ENCODE data around the gene TRIO.
"Not testable (repeated sequence)": the region's sequence is repeated elsewhere in the genome, so short reads cannot be mapped to it uniquely, and the experiment has no call there.

TRIO gene

DNA sequence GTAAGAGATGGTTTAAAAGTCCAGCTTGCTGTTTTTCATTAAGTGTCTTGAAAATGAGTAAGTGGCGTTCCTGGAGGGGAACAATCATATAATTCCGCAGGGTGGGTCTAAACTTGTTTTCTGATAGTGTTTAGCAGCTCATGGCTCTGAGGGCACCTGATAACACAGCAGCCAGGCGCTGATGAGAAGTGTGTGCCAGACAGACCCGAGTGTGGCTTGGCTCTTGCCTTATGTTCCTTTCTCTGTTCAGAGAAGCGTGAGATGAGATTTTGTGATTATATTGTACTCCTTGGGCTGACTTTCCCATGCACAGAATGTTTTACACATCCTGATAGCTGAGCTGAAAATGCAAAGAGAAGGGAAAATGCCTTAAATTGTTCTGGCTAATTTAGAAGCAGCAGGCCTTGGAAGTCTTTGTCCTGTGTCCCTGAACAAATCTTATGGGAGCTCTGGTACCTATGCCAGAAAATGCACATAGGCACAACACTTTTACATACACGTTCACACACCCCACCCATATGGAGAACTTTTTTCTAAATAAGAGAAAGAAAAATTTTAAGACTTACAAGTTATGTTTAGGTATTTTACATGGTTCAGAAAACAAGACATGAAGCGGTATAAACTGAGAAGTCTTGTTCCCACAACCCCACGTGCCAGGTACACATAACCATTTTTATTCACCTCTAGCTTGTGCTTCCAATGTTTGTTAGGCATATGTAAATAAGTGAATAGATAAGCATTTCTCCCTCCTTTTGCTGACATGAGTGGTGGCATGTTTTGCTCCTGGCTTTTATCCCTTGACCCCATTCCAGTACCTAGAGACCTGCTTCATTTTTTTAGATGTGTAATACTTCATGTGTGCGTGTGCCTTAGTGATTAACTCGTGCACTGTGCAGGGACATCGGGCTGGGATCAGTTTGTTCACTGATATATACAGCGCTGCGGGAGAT is 286.2 kb downstream of the TRIO start:
- Histone ChIP-seq H3K4me3 (ENCODE audit: low read depth in 1 of 2, low read length in 1 of 2) (no peak overlapping the region), H3K36me3 (no peaks in the 10 kb centered on the region), H3K4me1 (ENCODE audit: control insufficient read depth in 1 of 2, insufficient read depth in 1 of 2, low read depth in 1 of 2, low read length in 1 of 2) (no peaks in the 10 kb centered on the region), H3K9me3 (no peaks in the 10 kb centered on the region), H3K27me3 (no peaks in the 10 kb centered on the region), H3K27ac (no peak overlapping the region)
- TF ChIP-seq, protein P1, sequence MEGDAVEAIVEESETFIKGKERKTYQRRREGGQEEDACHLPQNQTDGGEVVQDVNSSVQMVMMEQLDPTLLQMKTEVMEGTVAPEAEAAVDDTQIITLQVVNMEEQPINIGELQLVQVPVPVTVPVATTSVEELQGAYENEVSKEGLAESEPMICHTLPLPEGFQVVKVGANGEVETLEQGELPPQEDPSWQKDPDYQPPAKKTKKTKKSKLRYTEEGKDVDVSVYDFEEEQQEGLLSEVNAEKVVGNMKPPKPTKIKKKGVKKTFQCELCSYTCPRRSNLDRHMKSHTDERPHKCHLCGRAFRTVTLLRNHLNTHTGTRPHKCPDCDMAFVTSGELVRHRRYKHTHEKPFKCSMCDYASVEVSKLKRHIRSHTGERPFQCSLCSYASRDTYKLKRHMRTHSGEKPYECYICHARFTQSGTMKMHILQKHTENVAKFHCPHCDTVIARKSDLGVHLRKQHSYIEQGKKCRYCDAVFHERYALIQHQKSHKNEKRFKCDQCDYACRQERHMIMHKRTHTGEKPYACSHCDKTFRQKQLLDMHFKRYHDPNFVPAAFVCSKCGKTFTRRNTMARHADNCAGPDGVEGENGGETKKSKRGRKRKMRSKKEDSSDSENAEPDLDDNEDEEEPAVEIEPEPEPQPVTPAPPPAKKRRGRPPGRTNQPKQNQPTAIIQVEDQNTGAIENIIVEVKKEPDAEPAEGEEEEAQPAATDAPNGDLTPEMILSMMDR (IDR thresholded peaks at IDR 0.05): no peak

DNA sequence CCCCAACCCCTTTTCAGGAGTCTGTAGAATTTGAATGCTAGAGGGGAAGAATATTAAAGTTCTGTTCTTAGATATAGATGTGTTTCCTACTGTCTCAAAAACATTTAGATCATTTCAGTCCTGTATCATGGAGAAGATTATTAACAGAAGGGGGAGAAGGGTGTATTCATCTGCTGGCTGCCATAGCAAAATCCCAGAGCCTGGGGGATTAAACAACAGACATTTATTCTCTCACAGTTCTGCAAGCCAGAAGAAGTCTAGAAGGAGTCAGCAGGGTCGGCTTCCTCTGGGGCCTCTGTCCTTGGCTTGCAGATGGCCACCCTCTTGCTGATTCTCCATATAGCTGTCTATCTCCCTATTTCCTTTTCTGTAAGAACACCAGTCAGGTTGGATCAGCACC is 288.4 kb downstream of the TRIO start:
- Histone ChIP-seq H3K4me3 (ENCODE audit: low read depth in 1 of 2, low read length in 1 of 2) (no peak overlapping the region), H3K27me3 (no peaks in the 10 kb centered on the region), H3K9me3 (no peaks in the 10 kb centered on the region), H3K4me1 (ENCODE audit: control insufficient read depth in 1 of 2, insufficient read depth in 1 of 2, low read depth in 1 of 2, low read length in 1 of 2) (no peaks in the 10 kb centered on the region), H3K36me3 (no peaks in the 10 kb centered on the region), H3K27ac (no peak overlapping the region)
- TF ChIP-seq, protein P1 (IDR thresholded peaks at IDR 0.05): no peak

DNA sequence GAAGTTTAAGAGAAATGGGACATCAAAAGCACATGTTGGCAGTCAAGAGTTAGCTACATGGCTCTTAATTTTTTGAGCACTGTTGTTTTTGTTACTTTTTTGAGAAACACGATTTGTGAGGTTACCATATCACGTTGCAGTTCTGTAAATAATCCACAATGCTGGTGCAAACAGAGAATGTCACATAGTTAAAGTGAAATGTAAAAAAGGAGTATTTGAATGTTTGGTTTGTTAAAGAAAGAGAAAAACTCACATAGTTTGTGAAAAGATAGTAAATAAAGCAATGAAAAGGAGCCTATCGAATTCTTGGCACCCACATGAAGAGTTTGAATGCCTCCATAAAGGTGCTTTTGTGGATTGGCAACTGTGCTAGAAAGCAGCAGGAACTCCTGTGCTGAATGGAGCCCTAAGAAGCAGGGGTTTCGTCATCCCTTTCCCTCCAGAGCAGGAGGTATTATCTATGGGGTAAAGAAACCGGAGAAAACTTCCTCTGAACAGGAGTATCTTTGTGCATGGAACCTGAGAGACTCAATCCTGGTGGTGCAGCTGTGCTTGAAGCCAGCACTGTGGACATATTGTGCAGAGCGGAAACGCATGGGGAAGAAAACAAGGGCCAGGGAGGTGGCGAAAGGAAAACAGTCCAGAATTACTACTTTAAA is 289.9 kb downstream of the TRIO start:
- TF ChIP-seq, protein P1 (IDR thresholded peaks at IDR 0.05): no peak
- H3K4me3 ChIP-seq (ENCODE audit: low read depth in 1 of 2, low read length in 1 of 2): no peak overlapping the region
- peaks cover under 1 to 5% of the 10 kb centered on the region in 2 experiments for H3K4me1 ChIP-seq (ENCODE audit: control insufficient read depth in 1 of 2, insufficient read depth in 1 of 2, low read depth in 1 of 2, low read length in 1 of 2)
- no peaks in the 10 kb centered on the region for H3K36me3 ChIP-seq
- H3K9me3 ChIP-seq: no peaks in the 10 kb centered on the region
- no peaks in the 10 kb centered on the region for H3K27me3 ChIP-seq
- H3K27ac ChIP-seq: no peak overlapping the region

DNA sequence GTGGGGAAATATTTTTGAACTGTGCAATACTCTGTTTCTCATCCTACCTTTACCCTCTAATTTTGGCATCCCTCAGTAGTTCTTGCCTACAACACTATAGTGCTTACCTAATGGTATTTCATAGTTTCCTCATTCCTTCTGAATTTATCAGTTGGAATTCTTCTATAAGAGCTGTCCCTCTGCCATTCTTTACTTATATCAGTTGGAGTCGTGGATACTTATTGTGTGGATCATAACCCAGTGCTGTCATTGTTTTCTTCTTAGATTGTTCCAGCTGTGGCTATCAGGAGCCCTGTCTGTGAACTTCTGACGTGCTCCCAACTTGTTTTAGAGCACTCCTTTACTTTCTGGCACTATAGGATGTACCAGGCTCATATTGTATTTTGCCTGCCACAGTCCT is 292.3 kb downstream of the TRIO start:
- TF ChIP-seq, protein P1 (IDR thresholded peaks at IDR 0.05): no peak
- Histone ChIP-seq H3K9me3 (no peaks in the 10 kb centered on the region), H3K4me1 (ENCODE audit: control insufficient read depth in 1 of 2, insufficient read depth in 1 of 2, low read depth in 1 of 2, low read length in 1 of 2) (peaks cover 2 to 10% of the 10 kb centered on the region in 2 experiments), H3K4me3 (ENCODE audit: low read depth in 1 of 2, low read length in 1 of 2) (no peak overlapping the region), H3K27ac (no peak overlapping the region), H3K36me3 (no peaks in the 10 kb centered on the region), H3K27me3 (no peaks in the 10 kb centered on the region)

DNA sequence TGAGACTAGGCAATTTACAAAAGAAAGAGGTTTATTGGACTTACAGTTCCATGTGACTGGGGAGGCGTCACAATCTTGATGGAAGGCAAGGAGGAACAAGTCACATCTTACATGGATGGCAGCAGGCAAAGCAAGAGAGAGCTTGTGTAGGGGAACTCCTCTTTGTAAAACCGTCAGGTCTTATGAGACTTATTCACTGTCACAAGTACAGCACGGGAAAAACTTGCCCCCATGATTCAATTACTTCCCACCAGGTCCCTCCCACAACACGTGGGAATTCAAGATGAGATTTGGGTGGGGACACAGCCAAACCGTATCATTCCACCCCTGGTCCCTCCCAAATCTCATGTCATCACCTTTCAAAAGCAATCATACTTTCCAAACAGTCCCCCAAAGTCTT is 293.0 kb downstream of the TRIO start:
- not testable (repeated sequence) for H3K36me3 ChIP-seq; H3K4me3 ChIP-seq (ENCODE audit: low read depth in 1 of 2, low read length in 1 of 2); H3K27ac ChIP-seq; H3K27me3 ChIP-seq; H3K4me1 ChIP-seq (ENCODE audit: control insufficient read depth in 1 of 2, insufficient read depth in 1 of 2, low read depth in 1 of 2, low read length in 1 of 2); H3K9me3 ChIP-seq

All from neutrophil (primary cell).